ENCODE data around the gene LRRC74B. TPM values are rescaled to one million over a fixed set of nuclear protein-coding genes. Genes with fewer than 3 reads are reported as not detected.

LRRC74B gene
- total and polyA plus RNA-seq, 2 experiments from 2014 or later = 0.20 to 0.52 TPM

DNA sequence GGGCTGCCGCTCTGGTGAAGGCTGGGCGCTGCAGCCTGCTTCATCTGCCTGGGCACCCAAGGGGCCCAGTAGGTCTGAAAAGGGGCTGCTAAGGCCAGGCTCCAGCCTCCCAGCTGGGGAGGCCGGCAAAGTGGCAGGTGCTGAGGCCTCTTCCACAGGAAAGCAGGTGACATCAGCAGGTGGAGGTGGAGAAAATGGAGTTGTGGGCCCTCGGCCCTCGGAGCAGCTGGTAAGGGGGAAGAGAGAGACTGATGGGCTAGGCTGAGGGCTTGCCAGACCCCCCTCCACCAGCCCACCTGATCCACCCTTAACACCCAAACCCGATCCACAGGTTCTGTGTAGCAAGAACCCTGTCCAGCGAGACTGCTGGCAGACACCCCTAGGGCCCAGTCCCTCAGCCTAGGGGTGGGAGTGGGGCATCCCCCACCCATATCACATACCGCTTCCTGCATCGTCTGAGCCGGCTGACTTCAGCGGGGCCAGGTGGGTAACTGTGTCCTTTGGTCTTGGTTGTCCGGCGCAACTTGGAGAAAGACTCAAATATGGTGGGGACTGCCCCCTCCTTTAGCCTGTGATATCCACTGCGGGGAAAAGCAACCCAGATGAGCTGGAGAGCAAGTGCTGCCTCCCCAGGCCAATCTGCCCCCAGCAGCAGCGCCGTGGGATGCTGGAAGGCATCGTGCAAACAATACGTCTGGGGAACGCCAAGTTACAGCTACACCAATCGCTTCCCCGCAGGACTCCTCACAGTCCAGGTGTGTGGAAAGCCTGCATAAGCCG lies 45.3 kb upstream of the LRRC74B start:
- H3K79me2 ChIP-seq = peaks cover 33% of the 10 kb centered on the region
- no peaks in the 10 kb centered on the region for H3K27me3 ChIP-seq
- no peaks in the 10 kb centered on the region for H3K36me3 ChIP-seq (replicated peaks; ENCODE audit: insufficient read depth, low read depth)
- H3K27ac ChIP-seq = no peak overlapping the region
- no peaks in the 10 kb centered on the region for H4K20me1 ChIP-seq (ENCODE audit: insufficient read depth, poor library complexity, severe bottlenecking)
- no peaks in the 10 kb centered on the region for H3K9me2 ChIP-seq (replicated peaks; ENCODE audit: insufficient read depth)
- H3K4me1 ChIP-seq (ENCODE audit: insufficient read depth) = peaks cover 21% of the 10 kb centered on the region
- H3K9me3 ChIP-seq (ENCODE audit: low read depth) = no peaks in the 10 kb centered on the region
- no peak overlapping the region for H2AFZ ChIP-seq
- DNase-seq (ENCODE audit: low spot score) = no peak
- peak overlapping the region; percentile 98 for H3K4me2 ChIP-seq
- H3K4me3 ChIP-seq = peak overlapping the region; percentile 59
- TF ChIP-seq EZH2 (IDR thresholded peaks at IDR 0.05; ENCODE audit: borderline replicate concordance) = no peak
- TF ChIP-seq EZH2phosphoT487 (IDR thresholded peaks at IDR 0.05; ENCODE audit: low read depth, severe bottlenecking, unreplicated experiment) = no peak
- TF ChIP-seq CTCF (IDR thresholded peaks at IDR 0.05; ENCODE audit: poor library complexity) = no peak
- WGBS (ENCODE audit: low lambda C conversion rate, missing lambda C conversion rate) = 75% methylated on average over 22 of the region's 22 CpGs

DNA sequence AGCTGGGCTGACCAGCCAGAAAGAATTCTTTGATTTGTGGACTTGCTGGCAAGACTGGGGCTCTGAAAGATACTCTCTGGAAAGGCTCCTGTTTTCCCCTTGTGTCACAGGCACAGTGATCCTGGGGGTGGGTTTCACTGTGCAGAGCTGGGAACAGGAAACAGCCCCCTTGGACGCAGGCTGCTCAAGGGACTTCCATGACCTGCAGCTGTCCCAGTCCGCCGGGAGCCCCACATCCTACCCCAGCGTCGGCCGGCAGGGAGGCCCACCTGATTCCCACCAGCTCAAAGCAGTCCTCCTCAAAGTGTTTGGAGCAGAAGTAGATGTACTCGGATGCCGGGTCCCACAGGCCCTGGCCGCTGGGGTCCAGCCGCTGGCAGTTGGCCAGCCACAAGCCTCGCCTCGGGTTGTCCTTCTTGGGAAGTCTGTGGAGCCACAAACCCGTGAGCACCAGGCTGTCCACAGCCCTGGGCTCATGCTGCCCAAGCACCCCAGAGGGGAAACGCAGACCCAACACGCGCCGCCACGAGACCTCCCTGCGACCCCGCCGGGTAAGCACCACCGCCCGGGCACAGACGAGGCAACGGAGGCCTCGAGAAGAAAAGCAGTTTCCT lies 44.7 kb upstream of the LRRC74B start:
- H4K20me1 ChIP-seq (ENCODE audit: insufficient read depth, poor library complexity, severe bottlenecking) = no peaks in the 10 kb centered on the region
- DNase-seq (ENCODE audit: low spot score) = no peak
- peaks cover 21% of the 10 kb centered on the region for H3K4me1 ChIP-seq (ENCODE audit: insufficient read depth)
- H3K36me3 ChIP-seq (replicated peaks; ENCODE audit: insufficient read depth, low read depth) = no peaks in the 10 kb centered on the region
- H3K4me2 ChIP-seq = peak overlapping the region; percentile 98
- H3K79me2 ChIP-seq = peaks cover 33% of the 10 kb centered on the region
- H2AFZ ChIP-seq = peak overlapping the region; percentile 75
- no peaks in the 10 kb centered on the region for H3K27me3 ChIP-seq
- WGBS (ENCODE audit: low lambda C conversion rate, missing lambda C conversion rate) = 24% methylated on average over 25 of the region's 26 CpGs
- H3K4me3 ChIP-seq = peak overlapping the region; percentile 59
- H3K27ac ChIP-seq = peak overlapping the region; percentile 99
- no peak for TF ChIP-seq EZH2 (IDR thresholded peaks at IDR 0.05; ENCODE audit: borderline replicate concordance)
- no peak for TF ChIP-seq CTCF (IDR thresholded peaks at IDR 0.05; ENCODE audit: poor library complexity)
- no peak for TF ChIP-seq EZH2phosphoT487 (IDR thresholded peaks at IDR 0.05; ENCODE audit: low read depth, severe bottlenecking, unreplicated experiment)
- H3K9me2 ChIP-seq (replicated peaks; ENCODE audit: insufficient read depth) = no peaks in the 10 kb centered on the region
- no peaks in the 10 kb centered on the region for H3K9me3 ChIP-seq (ENCODE audit: low read depth)

DNA sequence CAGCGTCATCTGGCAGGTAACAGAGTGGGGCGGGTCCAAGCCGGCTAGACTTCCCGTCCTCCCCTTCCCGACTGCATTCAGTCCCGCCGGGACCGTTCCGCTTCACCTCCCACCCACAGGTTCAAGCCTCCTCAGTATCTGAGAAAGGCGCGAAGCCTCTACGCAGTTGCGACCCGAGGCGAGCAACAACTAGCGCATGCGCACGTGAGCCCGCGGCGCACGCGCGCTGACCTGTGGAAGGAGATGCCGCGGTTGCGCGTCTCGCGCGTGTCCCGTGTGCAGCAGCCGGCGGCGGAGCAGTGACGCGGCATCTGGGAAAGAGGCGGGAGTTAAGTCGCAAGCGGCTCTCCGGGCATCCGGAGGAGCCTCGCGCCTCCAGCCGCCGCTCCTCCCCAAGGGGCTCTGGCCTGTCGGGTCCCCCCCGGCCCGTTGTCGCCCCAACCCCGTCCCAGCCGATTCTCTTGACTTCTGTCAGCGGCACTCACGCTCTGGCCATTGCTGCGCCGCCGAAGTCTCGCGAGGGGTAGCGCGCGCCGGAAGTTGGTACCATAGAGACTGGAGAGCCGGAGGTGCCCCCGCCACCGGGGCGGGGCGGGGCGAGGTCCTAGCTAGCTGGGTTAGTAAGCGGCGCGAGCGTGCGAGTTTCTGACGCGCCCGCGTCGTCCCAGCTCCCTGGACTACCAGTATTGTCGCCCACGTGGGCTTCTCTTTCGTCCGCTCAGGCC lies 44.0 kb upstream of the LRRC74B start, which contains the start of gene THAP7:
TSS of gene THAP7 (minus strand) at position 518 of the 725 bp plus-strand sequence. CDS start at position 311, 207 bp downstream.
- under 1% methylated on average over 81 of the region's 83 CpGs for WGBS (ENCODE audit: low lambda C conversion rate, missing lambda C conversion rate)
- DNase-seq (ENCODE audit: low spot score) = peak; percentile 98
- Histone ChIP-seq H3K9me3 (ENCODE audit: low read depth) (no peaks in the 10 kb centered on the region), H3K4me1 (ENCODE audit: insufficient read depth) (peaks cover 21% of the 10 kb centered on the region), H2AFZ (peak within 1 kb of the TSS; percentile 75), H3K36me3 (replicated peaks; ENCODE audit: insufficient read depth, low read depth) (no peaks in the 10 kb centered on the region), H3K9me2 (replicated peaks; ENCODE audit: insufficient read depth) (no peaks in the 10 kb centered on the region), H3K27ac (peak within 1 kb of the TSS; percentile 99), H3K27me3 (no peaks in the 10 kb centered on the region), H3K79me2 (peaks cover 33% of the 10 kb centered on the region), H3K4me3 (peak within 1 kb of the TSS; percentile 72), H3K4me2 (peak within 1 kb of the TSS; percentile 98), H4K20me1 (ENCODE audit: insufficient read depth, poor library complexity, severe bottlenecking) (no peaks in the 10 kb centered on the region)
- TF ChIP-seq EZH2phosphoT487 (IDR thresholded peaks at IDR 0.05; ENCODE audit: low read depth, severe bottlenecking, unreplicated experiment) (no peak), CTCF (IDR thresholded peaks at IDR 0.05; ENCODE audit: poor library complexity) (no peak), EZH2 (IDR thresholded peaks at IDR 0.05; ENCODE audit: borderline replicate concordance) (no peak)

All from hepatocyte (in vitro differentiated cells).